ENCODE measurements around the gene GTPBP1.
A peak's percentile ranks its signal among the peaks of the same experiment; 100 is the strongest.

Gene GTPBP1

GRCh38 chr22:38751066-38751421 is 45.3 kb downstream of the GTPBP1 start:
- no peak overlapping the region for H3K4me3 ChIP-seq (ENCODE audit: insufficient read depth, low read length, poor library complexity, severe bottlenecking)
- TF ChIP-seq EZH2phosphoT487 (conservative IDR thresholded peaks at IDR 0.05; ENCODE audit: low read length) (no peak), CTCF (IDR thresholded peaks at IDR 0.05; ENCODE audit: insufficient read depth, low read length, poor library complexity, severe bottlenecking) (no peak)
- H3K4me2 ChIP-seq (ENCODE audit: low read depth, low read length, poor library complexity, severe bottlenecking) = no peak overlapping the region
- H3K9ac ChIP-seq (ENCODE audit: low read length) = peak overlapping the region; percentile 49
- H3K36me3 ChIP-seq (ENCODE audit: low read length) = no peaks in the 10 kb centered on the region
- peak overlapping the region; percentile 93 for H3K27ac ChIP-seq (ENCODE audit: low read depth, low read length)
- no peaks in the 10 kb centered on the region for H3K9me3 ChIP-seq (ENCODE audit: insufficient read depth, low read length)
- no peaks in the 10 kb centered on the region for H3K9me2 ChIP-seq (replicated peaks; ENCODE audit: insufficient read depth, low read length)
- no peaks in the 10 kb centered on the region for H4K20me1 ChIP-seq (ENCODE audit: low read depth, low read length)
- no peak overlapping the region for H2AFZ ChIP-seq (ENCODE audit: low read depth, low read length, severe bottlenecking)
- H3F3A ChIP-seq (ENCODE audit: insufficient read depth) = peaks cover 25% of the 10 kb centered on the region
- H3K27me3 ChIP-seq (ENCODE audit: low read length) = no peaks in the 10 kb centered on the region
- H3K79me2 ChIP-seq (ENCODE audit: insufficient read depth, low read length) = peaks cover 29% of the 10 kb centered on the region

- TF ChIP-seq CTCF (IDR thresholded peaks at IDR 0.05; ENCODE audit: insufficient read depth, low read length, poor library complexity, severe bottlenecking) (no peak), EZH2phosphoT487 (conservative IDR thresholded peaks at IDR 0.05; ENCODE audit: low read length) (no peak)
- H3K9me3 ChIP-seq (ENCODE audit: insufficient read depth, low read length) = no peaks in the 10 kb centered on the region
- peak overlapping the region; percentile 33 for H3K4me3 ChIP-seq (ENCODE audit: insufficient read depth, low read length, poor library complexity, severe bottlenecking)
- H3K27me3 ChIP-seq (ENCODE audit: low read length) = no peaks in the 10 kb centered on the region
- peaks cover 28% of the 10 kb centered on the region for H3F3A ChIP-seq (ENCODE audit: insufficient read depth)
- H3K4me2 ChIP-seq (ENCODE audit: low read depth, low read length, poor library complexity, severe bottlenecking) = peak overlapping the region; percentile 52
- no peaks in the 10 kb centered on the region for H3K36me3 ChIP-seq (ENCODE audit: low read length)
- H2AFZ ChIP-seq (ENCODE audit: low read depth, low read length, severe bottlenecking) = no peak overlapping the region
- H3K27ac ChIP-seq (ENCODE audit: low read depth, low read length) = peak overlapping the region; percentile 93
- peaks cover 29% of the 10 kb centered on the region for H3K79me2 ChIP-seq (ENCODE audit: insufficient read depth, low read length)
- H3K9ac ChIP-seq (ENCODE audit: low read length) = peak overlapping the region; percentile 49
- H3K9me2 ChIP-seq (replicated peaks; ENCODE audit: insufficient read depth, low read length) = no peaks in the 10 kb centered on the region
- no peaks in the 10 kb centered on the region for H4K20me1 ChIP-seq (ENCODE audit: low read depth, low read length)
These were observed 45.9 kb downstream of the GTPBP1 start for GRCh38 chr22:38751422-38752346.

- no peak overlapping the region for H2AFZ ChIP-seq (ENCODE audit: low read depth, low read length, severe bottlenecking)
- H3K27ac ChIP-seq (ENCODE audit: low read depth, low read length) = peak overlapping the region; percentile 90
- H3K9me2 ChIP-seq (replicated peaks; ENCODE audit: insufficient read depth, low read length) = no peaks in the 10 kb centered on the region
- H3K9me3 ChIP-seq (ENCODE audit: insufficient read depth, low read length) = no peaks in the 10 kb centered on the region
- H3K36me3 ChIP-seq (ENCODE audit: low read length) = no peaks in the 10 kb centered on the region
- peak overlapping the region; percentile 64 for H3K4me3 ChIP-seq (ENCODE audit: insufficient read depth, low read length, poor library complexity, severe bottlenecking)
- peaks cover 29% of the 10 kb centered on the region for H3K79me2 ChIP-seq (ENCODE audit: insufficient read depth, low read length)
- peaks cover 28% of the 10 kb centered on the region for H3F3A ChIP-seq (ENCODE audit: insufficient read depth)
- no peaks in the 10 kb centered on the region for H3K27me3 ChIP-seq (ENCODE audit: low read length)
- H4K20me1 ChIP-seq (ENCODE audit: low read depth, low read length) = no peaks in the 10 kb centered on the region
- H3K4me2 ChIP-seq (ENCODE audit: low read depth, low read length, poor library complexity, severe bottlenecking) = peak overlapping the region; percentile 93
- H3K9ac ChIP-seq (ENCODE audit: low read length) = peak overlapping the region; percentile 84
- TF ChIP-seq EZH2phosphoT487 (conservative IDR thresholded peaks at IDR 0.05; ENCODE audit: low read length) = no peak
These were observed 48.4 kb downstream of the GTPBP1 start for GRCh38 chr22:38753948-38754750.

Data from SU-DHL-6 (cell line).